Endothelial cell of umbilical vein (primary cell): ENCODE measurements around the gene UHRF1. TPM values are rescaled to one million over a fixed set of nuclear protein-coding genes. Genes with fewer than 3 reads are reported as not detected.

Experiments used
- BruUV-seq: library from RNA; stranded (reverse); fragments of 400-500 nt; replicated peaks from 2 replicates; lab custom pipeline; 2021; lab: Mats Ljungman, UMichigan
- CTCF ChIA-PET: fragments of 300-600, 350-600 bp; sonication (Branson Sonifier 250); formaldehyde crosslinking; loops from one replicate; lab custom pipeline; 2021; ENCODE audit warnings: antibody characterized with exemption, inconsistent platforms; lab: Charles Lee
- POLR2A ChIA-PET: fragments of 300-600, 350-600 bp; sonication (Branson Sonifier 250); formaldehyde crosslinking; loops from one replicate; lab custom pipeline; 2021; ENCODE audit warnings: antibody characterized with exemption, inconsistent platforms; lab: Charles Lee
- DNase-seq: peaks from one replicate; pipeline ENCODE4 v3.0.0-alpha.2; 2011; ENCODE audit warnings: low read depth, low spot score
- FAIRE-seq: peaks from 2 replicates; lab custom pipeline; 2011; peaks lifted over from hg19 to GRCh38; lab: Jason Lieb, UNC
- H2AFZ ChIP-seq: 2 replicates; pipeline ENCODE4 v1.6.0; 2012; ENCODE audit warnings: low read depth, low read length, control low read depth, inconsistent platforms
- H3K27ac ChIP-seq: 2 replicates; pipeline ENCODE4 v1.5.1; 2011; ENCODE audit warnings: low read depth, mild to moderate bottlenecking, control low read depth, low read length, moderate library complexity; ENCODE audit not compliant: insufficient read depth
- H3K27me3 ChIP-seq, 2 experiments: 2 replicates each; pipeline versions ENCODE4 v1.6.0 to v1.6.1; 2011; ENCODE audit warnings: low read length in 2 of 2, mixed read lengths in 1 of 2; ENCODE audit not compliant: control insufficient read depth in 2 of 2, insufficient read depth in 2 of 2
- H3K36me3 ChIP-seq, 2 experiments: 2 replicates in 1 of 2; 3 replicates in 1 of 2; pipeline ENCODE4 v1.5.1; 2011; ENCODE audit warnings: low read length in 2 of 2, mild to moderate bottlenecking in 1 of 2, moderate library complexity in 1 of 2; ENCODE audit not compliant: control insufficient read depth in 2 of 2, insufficient read depth in 2 of 2; ENCODE audit errors: extremely low read depth in 1 of 2
- H3K4me1 ChIP-seq: 3 replicates; pipeline ENCODE4 v1.5.1; 2011; ENCODE audit warnings: mild to moderate bottlenecking, low read length; ENCODE audit not compliant: control insufficient read depth, insufficient read depth; ENCODE audit errors: extremely low read depth
- H3K4me2 ChIP-seq: 2 replicates; pipeline ENCODE4 v1.6.1; 2011; ENCODE audit warnings: low read length, control low read depth, mixed read lengths; ENCODE audit not compliant: insufficient read depth
- H3K4me3 ChIP-seq, 3 experiments: fragments of 200-600 bp in 1 of 3; sonication (generic), shearing (Covaris generic) in 1 of 3; replicated peaks in 1 of 3; 2 replicates each; pipeline ENCODE4 v1.5.1; 2011 to 2016; ENCODE audit warnings: control low read depth in 3 of 3, low read length in 3 of 3, mild to moderate bottlenecking in 2 of 3, inconsistent platforms in 1 of 3, low read depth in 1 of 3, moderate library complexity in 1 of 3; ENCODE audit not compliant: insufficient read depth in 1 of 3
- H3K79me2 ChIP-seq: 2 replicates; pipeline ENCODE4 v1.6.0; 2012; ENCODE audit warnings: low read length, inconsistent platforms; ENCODE audit not compliant: control insufficient read depth, insufficient read depth
- H3K9ac ChIP-seq: replicated peaks from 2 replicates; pipeline ENCODE3; 2011; ENCODE audit warnings: low read length, control low read depth; ENCODE audit not compliant: insufficient read depth; ENCODE audit errors: extremely low read depth
- H3K9me1 ChIP-seq: replicated peaks from 3 replicates; pipeline ENCODE4 v1.6.0; 2011; ENCODE audit warnings: mild to moderate bottlenecking, low read length; ENCODE audit not compliant: control insufficient read depth, insufficient read depth; ENCODE audit errors: extremely low read depth
- H3K9me3 ChIP-seq: replicated peaks from 2 replicates; pipeline ENCODE4 v1.5.1; 2012; ENCODE audit warnings: low read length, inconsistent platforms; ENCODE audit not compliant: control insufficient read depth, insufficient read depth
- H4K20me1 ChIP-seq: replicated peaks from 2 replicates; pipeline ENCODE3; 2011; ENCODE audit warnings: mild to moderate bottlenecking, low read length; ENCODE audit not compliant: control insufficient read depth, insufficient read depth; ENCODE audit errors: extremely low read depth
- EZH2 ChIP-seq: IDR thresholded peaks from 2 replicates; pipeline ENCODE4 v1.6.1; 2012; ENCODE audit warnings: borderline replicate concordance, low read depth, mild to moderate bottlenecking, moderate library complexity, low read length, inconsistent platforms; ENCODE audit not compliant: severe bottlenecking
- FOS ChIP-seq: IDR thresholded peaks from 2 replicates; pipeline ENCODE4 v1.6.1; 2011; ENCODE audit warnings: mild to moderate bottlenecking, low read length, moderate library complexity, borderline replicate concordance; ENCODE audit not compliant: insufficient read depth
- GATA2 ChIP-seq: IDR thresholded peaks from 2 replicates; pipeline ENCODE4 v1.7.0; 2011; ENCODE audit warnings: low read depth, mild to moderate bottlenecking, moderate library complexity, mixed read lengths, low read length; ENCODE audit not compliant: insufficient read length, insufficient read depth
- JUN ChIP-seq: IDR thresholded peaks from 2 replicates; pipeline ENCODE4 v1.6.1; 2011; ENCODE audit warnings: borderline replicate concordance, low read depth; ENCODE audit not compliant: insufficient read length, insufficient read depth
- MYC ChIP-seq: IDR thresholded peaks from one replicate; pipeline ENCODE4 v1.6.1; 2011; ENCODE audit warnings: mild to moderate bottlenecking, low read depth, low read length
- POLR2A ChIP-seq: IDR thresholded peaks from 2 replicates; pipeline ENCODE4 v1.6.1; 2012; ENCODE audit warnings: low read depth, mild to moderate bottlenecking, control low read depth, low read length
- POLR2AphosphoS5 ChIP-seq: IDR thresholded peaks from 2 replicates; pipeline ENCODE4 v1.6.1; 2012; ENCODE audit warnings: low read depth, mild to moderate bottlenecking, control low read depth, low read length, moderate library complexity; ENCODE audit not compliant: insufficient read depth
- dilution Hi-C: fragments of 300-500 bp; cut with MboI; formaldehyde crosslinking; loops from one replicate; pipeline ENCODE4 v1.15.0; 2019; ENCODE audit warnings: low sequenced_read_pairs; ENCODE audit not compliant: extremely low pct_ligation_motif_present
- intact Hi-C: fragments of 100-400 bp; cut with micrococcal nuclease; formaldehyde crosslinking; loops from one replicate; pipeline ENCODE4 v1.10.0; 2022
- polyA plus RNA-seq, 4 experiments: library from polyadenylated mRNA; depleted of rRNA in 3 of 4; stranded (reverse) in 3 of 4; unstranded in 1 of 4; fragments of >200 nt; gene quantifications; 2 replicates each; pipeline versions ENCODE4 v1.2.1 to v1.2.3, GENCODE V29; 2011 to 2012; ENCODE audit warnings: missing spikeins in 1 of 4
- total RNA-seq: library from RNA; stranded (reverse); gene quantifications from 2 replicates; pipeline ENCODE4 v1.2.3, GENCODE V29; 2021
- TF ChIP-seq, protein P1 (sequence below): IDR thresholded peaks from 2 replicates; pipeline ENCODE4 v1.6.1; 2011; ENCODE audit not compliant: insufficient read depth, insufficient read length

UHRF1 gene
- total and polyA plus RNA-seq, 2 donors (not counting 3 experiments of a cell fraction or from before 2014, with no cell fraction given): 13.3 to 76.8 TPM

DNA sequence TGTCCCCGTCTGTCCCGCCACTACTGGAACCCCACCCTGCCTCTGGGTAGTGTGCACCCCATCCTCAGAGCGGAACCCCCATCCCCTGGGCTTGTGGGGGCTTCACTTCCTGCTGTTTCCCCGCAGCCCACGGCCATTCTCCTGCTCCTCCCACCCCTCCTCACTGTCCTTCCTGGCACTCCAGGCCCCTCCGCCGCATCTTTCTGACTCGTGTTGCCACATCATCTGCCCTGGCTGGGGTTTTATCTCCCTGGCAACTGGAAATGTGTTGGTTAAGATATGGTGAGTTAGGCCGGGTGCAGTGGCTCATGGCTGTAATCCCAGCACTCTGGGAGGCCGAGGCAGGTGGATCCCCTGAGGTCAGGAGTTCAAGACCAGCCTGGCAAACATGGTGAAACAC is 96.9 kb downstream of the UHRF1 start:
- dilution Hi-C loops (no loop called here), intact Hi-C loops (no loop called here)
- Histone ChIP-seq H3K4me2 (no peak overlapping the region), H3K27me3 (no peaks in the 10 kb centered on the region), H4K20me1 (no peaks in the 10 kb centered on the region), H3K36me3 (no peaks in the 10 kb centered on the region), H3K79me2 (peaks cover 36% of the 10 kb centered on the region), H3K4me3 (no peak overlapping the region), H3K9ac (no peak overlapping the region), H3K9me3 (no peaks in the 10 kb centered on the region), H2AFZ (no peak overlapping the region), H3K9me1 (no peaks in the 10 kb centered on the region), H3K4me1 (no peaks in the 10 kb centered on the region), H3K27ac (no peak overlapping the region)
- FAIRE-seq (no peak), DNase-seq (no peak)
- BruUV-seq: no TSS peak
- ChIA-PET POLR2A (no interaction called here), CTCF (no interaction called here)
- TF ChIP-seq POLR2A (no peak), JUN (no peak), POLR2AphosphoS5 (no peak), FOS (no peak), MYC (no peak)
- TF ChIP-seq, protein P1, sequence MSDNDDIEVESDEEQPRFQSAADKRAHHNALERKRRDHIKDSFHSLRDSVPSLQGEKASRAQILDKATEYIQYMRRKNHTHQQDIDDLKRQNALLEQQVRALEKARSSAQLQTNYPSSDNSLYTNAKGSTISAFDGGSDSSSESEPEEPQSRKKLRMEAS: no peak

- Histone ChIP-seq H2AFZ (no peak overlapping the region), H3K9me1 (no peaks in the 10 kb centered on the region), H4K20me1 (no peaks in the 10 kb centered on the region), H3K27me3 (no peaks in the 10 kb centered on the region), H3K4me2 (no peak overlapping the region), H3K9me3 (no peaks in the 10 kb centered on the region), H3K4me1 (no peaks in the 10 kb centered on the region), H3K9ac (no peak overlapping the region), H3K79me2 (peaks cover 41% of the 10 kb centered on the region), H3K36me3 (no peaks in the 10 kb centered on the region), H3K4me3 (no peak overlapping the region), H3K27ac (no peak overlapping the region)
- dilution Hi-C loops (no loop called here), intact Hi-C loops (no loop called here)
- CTCF ChIA-PET: interaction anchor here (1.1 kb wide), 1 partner anchor 19 kb away, joined by 3 read pairs; no protein-coding TSS in a partner anchor
- POLR2A ChIA-PET: no interaction called here
- DNase-seq (no peak), FAIRE-seq (no peak)
- BruUV-seq: no TSS peak
- TF ChIP-seq JUN (no peak), POLR2A (no peak), POLR2AphosphoS5 (no peak), EZH2 (no peak), FOS (no peak), GATA2 (no peak)
- TF ChIP-seq, protein P1: no peak
Observed at GRCh38 chr19:5006821-5007220, 97.5 kb downstream of the UHRF1 start.
